GM12873 (cell line): ENCODE data around the gene ARID5B.

Experiments used
- TF ChIP-seq, protein P1 (sequence below): IDR thresholded peaks from 2 replicates; pipeline ENCODE4 v1.5.1; 2012; ENCODE audit warnings: low read depth, mild to moderate bottlenecking, moderate library complexity, low read length, control low read depth; ENCODE audit not compliant: insufficient read depth; ENCODE audit errors: missing control alignments

Gene ARID5B

DNA sequence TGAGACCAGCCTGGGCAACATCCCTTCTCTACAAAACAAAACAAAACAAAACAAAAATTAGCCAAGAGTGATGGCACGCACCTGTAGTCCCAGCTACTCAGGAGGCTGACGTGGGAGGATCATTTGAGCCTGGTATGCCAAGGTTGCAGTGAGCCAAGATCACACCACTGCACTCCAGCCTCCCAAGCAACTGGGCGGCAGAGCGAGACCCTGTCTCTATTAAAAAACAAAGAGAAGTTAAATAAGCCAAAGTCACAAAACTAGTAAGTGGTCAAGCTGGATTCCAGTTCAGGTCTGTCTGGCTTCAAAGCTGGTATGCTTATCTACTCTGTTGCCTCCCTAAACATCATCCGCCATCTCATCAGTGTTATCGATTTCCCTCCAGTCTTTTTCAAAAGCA, 110.8 kb downstream of the ARID5B start:
- TF ChIP-seq, protein P1, sequence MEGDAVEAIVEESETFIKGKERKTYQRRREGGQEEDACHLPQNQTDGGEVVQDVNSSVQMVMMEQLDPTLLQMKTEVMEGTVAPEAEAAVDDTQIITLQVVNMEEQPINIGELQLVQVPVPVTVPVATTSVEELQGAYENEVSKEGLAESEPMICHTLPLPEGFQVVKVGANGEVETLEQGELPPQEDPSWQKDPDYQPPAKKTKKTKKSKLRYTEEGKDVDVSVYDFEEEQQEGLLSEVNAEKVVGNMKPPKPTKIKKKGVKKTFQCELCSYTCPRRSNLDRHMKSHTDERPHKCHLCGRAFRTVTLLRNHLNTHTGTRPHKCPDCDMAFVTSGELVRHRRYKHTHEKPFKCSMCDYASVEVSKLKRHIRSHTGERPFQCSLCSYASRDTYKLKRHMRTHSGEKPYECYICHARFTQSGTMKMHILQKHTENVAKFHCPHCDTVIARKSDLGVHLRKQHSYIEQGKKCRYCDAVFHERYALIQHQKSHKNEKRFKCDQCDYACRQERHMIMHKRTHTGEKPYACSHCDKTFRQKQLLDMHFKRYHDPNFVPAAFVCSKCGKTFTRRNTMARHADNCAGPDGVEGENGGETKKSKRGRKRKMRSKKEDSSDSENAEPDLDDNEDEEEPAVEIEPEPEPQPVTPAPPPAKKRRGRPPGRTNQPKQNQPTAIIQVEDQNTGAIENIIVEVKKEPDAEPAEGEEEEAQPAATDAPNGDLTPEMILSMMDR = no peak

DNA sequence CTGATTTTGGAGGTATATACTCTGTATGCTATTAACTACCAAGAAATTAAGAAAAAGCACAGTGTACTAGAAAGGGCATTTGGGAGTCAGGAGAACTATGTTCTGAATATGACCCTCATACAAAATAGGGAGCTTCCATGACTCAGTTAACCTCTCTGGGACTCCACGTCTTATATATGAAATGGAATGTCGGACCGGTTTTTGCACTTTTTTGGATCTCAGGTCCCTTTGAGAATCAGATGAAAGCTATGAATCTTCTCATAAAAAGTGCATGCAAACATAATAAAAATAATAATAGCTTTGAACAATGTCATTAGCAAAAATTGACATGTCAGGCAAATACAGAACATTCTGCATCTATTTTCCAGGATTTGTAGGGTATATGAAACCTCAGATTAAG, 113.0 kb downstream of the ARID5B start:
- TF ChIP-seq, protein P1 = no peak

DNA sequence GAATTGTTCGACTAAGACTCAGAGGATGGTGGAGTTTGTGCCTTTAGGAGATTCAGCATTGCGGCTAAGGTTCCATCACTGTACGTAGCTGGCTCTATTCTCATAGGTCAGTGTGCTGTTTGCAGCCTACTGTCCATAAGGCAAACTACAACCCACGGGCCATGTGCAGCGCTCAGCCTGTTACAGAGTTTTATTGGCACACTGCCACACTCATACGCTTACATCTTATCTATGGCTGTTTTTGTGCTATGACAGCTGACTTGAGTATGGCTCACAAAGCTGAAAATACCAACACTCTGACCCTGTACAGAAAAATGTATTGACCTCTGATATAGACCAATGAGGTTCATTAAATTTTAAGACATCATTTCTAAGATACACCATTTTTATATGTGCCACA, 114.5 kb downstream of the ARID5B start:
- TF ChIP-seq, protein P1 = no peak

DNA sequence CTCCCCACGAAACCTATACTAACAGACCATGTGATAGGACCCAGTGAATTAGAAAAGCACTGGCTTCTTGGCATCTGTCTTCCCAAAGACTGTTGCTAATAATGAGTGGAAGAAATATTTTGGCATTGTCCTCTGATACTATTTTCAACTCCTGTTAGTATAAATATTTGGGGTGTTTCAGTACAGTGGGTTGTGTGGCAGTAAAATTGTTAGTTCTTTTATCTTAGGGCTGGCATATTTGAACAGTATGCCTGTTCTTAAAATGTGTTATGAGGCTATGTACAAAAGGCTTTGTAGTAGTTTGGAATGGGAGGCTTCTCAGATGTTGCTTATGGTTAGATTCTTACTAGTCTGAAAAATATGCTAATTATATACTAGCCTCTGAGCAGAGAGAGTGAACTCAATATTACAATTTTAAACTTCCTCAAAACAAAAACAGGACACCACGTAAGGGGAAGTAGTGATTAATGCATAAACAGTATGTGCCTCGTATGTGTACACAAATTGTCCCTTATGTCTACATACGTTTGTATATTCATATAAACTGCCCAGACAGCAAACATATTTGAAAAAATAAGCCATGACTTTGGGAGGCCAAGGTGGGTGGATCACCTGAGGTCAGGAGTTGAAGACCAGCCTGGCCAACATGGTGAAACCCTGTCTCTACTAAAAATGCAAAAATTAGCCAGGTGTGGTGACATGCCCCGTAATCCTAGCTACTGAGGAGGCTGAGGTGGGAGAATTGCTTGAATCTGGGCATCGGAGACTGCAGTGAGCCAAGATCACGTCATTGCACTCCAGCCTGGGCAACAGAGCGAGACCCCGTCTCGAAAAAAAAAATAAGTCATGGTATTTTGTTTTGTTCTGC, 115.4 kb downstream of the ARID5B start:
- TF ChIP-seq, protein P1 = no peak

DNA sequence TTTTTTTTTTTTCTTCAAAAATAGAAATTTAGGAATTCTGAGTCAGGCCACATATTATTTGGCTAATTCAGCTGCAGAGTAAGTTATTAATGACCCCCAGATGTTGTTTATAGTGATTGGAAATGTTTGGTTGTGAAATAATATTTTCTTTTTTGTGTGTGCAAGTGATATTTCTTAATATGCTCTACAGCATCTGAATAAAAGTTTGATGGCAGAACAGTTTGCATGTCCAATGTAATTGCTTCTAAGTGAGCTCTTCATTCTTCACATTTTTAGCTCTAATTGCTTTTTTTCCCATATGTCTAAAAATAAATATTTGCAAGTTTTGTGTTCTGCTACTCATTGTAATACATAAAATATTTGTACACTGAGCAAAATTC, 116.0 kb downstream of the ARID5B start:
- TF ChIP-seq, protein P1 = no peak

DNA sequence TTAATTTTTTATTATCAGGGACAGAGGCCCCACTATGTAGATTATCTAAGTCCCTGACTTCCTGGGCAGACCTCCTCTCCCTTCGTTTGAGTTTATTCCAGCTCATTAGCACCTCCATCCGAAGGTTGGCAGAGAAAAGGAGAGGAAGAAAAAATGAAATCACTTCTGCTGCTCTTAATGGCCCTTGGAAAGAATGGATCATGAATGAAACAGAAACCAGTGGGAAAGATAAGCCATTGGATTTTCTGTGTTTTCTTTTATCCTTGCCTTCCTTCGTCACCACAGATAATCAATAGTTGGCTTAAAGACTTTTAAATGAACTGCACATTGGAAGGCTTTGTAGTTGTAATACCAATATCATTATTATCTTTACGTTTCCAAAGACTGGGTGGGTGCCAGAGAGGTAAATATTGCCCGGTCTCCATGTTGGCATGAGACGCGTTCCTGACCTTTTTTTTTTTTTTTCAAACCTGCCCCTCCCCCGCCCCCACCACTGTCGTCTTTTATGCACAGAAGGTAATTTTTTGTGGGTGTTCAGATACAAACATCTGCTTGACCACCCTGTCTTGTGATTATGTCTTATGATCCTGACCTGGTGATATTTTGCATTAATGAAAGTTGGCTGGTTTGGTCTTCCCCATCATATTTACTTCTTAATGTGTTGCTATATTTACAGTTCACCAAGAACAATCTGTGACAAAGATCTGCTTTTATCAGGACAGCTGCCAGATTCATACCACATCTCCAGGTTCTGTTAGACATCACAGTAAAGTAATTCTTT, 116.8 kb downstream of the ARID5B start:
- TF ChIP-seq, protein P1 = no peak

DNA sequence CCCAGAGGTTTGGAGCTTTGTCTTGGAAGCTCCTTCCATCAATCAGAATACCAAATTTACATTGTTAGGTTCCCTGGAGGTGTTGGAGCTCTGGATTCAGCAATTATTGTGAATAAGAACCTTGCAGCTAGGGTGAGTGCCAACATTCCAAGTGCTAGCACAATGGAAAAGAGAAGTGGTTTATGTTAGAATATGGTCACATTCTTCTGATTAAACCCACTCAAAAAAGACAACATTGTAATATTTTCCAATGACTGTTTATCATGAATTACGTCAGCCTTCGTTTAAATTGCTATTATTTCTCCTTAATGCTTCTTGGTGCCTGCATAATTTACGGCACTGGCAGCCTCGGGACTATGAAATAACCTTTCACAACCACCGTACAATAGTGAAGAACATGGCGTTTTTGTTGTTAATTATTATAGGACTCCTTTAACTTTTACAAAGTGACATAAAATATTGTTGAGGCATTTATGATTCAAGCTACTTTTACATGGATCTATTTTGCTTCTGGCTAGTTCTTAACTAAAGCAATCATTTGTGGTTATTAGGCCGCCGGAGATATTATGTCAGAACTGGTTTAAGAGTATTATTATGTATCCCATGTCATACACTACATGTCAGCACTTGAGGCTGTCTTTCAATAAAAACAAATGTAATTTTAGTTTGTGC, 117.7 kb downstream of the ARID5B start:
- TF ChIP-seq, protein P1 = no peak
